HepG2 (cell line): ENCODE results near the gene PROCR. TPM values are rescaled to one million over a fixed set of nuclear protein-coding genes. Genes with fewer than 3 reads are reported as not detected.

Source experiments
- CBX2 ChIP-seq, 2 experiments: fragments of 200-600 bp in 1 of 2; sonication (generic); formaldehyde crosslinking in 1 of 2; IDR thresholded peaks; 2 replicates each; pipeline versions ENCODE4 v1.7.0 to v1.8.1; 2018 to 2022; ENCODE audit warnings: low read depth in 2 of 2, low read length in 1 of 2, mild to moderate bottlenecking in 1 of 2, missing genetic modification reagents in 1 of 2
- E2F5 ChIP-seq: sonication (generic); formaldehyde crosslinking; conservative IDR thresholded peaks from 2 replicates; pipeline ENCODE4 v1.4.0; 2020; ENCODE audit warnings: missing genetic modification reagents
- FOXK2 ChIP-seq: fragments of 450-650 bp; IDR thresholded peaks from 2 replicates; pipeline ENCODE4 v1.6.1; 2016
- KAT7 ChIP-seq: IDR thresholded peaks from 2 replicates; pipeline ENCODE4 v1.6.1; 2018; ENCODE audit warnings: borderline replicate concordance, missing compliant biosample characterization
- PBX3 ChIP-seq: sonication (generic); formaldehyde crosslinking; IDR thresholded peaks from 2 replicates; pipeline ENCODE4 v1.8.1; 2023; ENCODE audit warnings: missing genetic modification reagents, inconsistent platforms, borderline replicate concordance
- PCBP1 ChIP-seq: fragments of 200-400 bp; formaldehyde crosslinking; IDR thresholded peaks from 2 replicates; pipeline ENCODE4 v1.6.1; 2017; ENCODE audit warnings: mild to moderate bottlenecking, low read depth, low read length, borderline replicate concordance
- SMC3 ChIP-seq: IDR thresholded peaks from 2 replicates; pipeline ENCODE4 v1.6.1; 2011; ENCODE audit warnings: low read length, improper control_type of control experiment
- TCF7L2 ChIP-seq: IDR thresholded peaks from 2 replicates; pipeline ENCODE4 v1.6.1; 2011; ENCODE audit warnings: mild to moderate bottlenecking, low read depth, low read length, moderate library complexity
- TGIF2 ChIP-seq: IDR thresholded peaks from 2 replicates; pipeline ENCODE4 v1.6.1; 2016; ENCODE audit warnings: control low read depth, missing compliant biosample characterization
- ZBTB21 ChIP-seq: sonication (generic); formaldehyde crosslinking; IDR thresholded peaks from 2 replicates; pipeline ENCODE4 v1.4.0; 2020; ENCODE audit warnings: missing genetic modification reagents
- ZFY ChIP-seq: sonication (generic); formaldehyde crosslinking; IDR thresholded peaks from 2 replicates; pipeline ENCODE4 v1.4.0; 2020; ENCODE audit warnings: missing genetic modification reagents
- ZNF138 ChIP-seq: sonication (generic); formaldehyde crosslinking; IDR thresholded peaks from 2 replicates; pipeline ENCODE4 v1.5.0; 2020; ENCODE audit warnings: mild to moderate bottlenecking, low read depth, missing genetic modification reagents
- ZNF432 ChIP-seq: sonication (generic); formaldehyde crosslinking; IDR thresholded peaks from 2 replicates; pipeline ENCODE4 v1.5.0; 2020; ENCODE audit warnings: missing genetic modification reagents, mild to moderate bottlenecking, borderline replicate concordance
- ZNF546 ChIP-seq: sonication (generic); formaldehyde crosslinking; conservative IDR thresholded peaks from 2 replicates; pipeline ENCODE4 v1.8.1; 2023; ENCODE audit warnings: mild to moderate bottlenecking, missing genetic modification reagents
- ZNF576 ChIP-seq: sonication (generic); formaldehyde crosslinking; IDR thresholded peaks from 2 replicates; pipeline ENCODE4 v1.4.0; 2020; ENCODE audit warnings: mild to moderate bottlenecking, missing genetic modification reagents
- ZNF598 ChIP-seq: sonication (generic); formaldehyde crosslinking; IDR thresholded peaks from 2 replicates; pipeline ENCODE4 v1.5.1; 2020; ENCODE audit warnings: mild to moderate bottlenecking, missing genetic modification reagents, borderline replicate concordance
- ZNF660 ChIP-seq: sonication (generic); formaldehyde crosslinking; IDR thresholded peaks from 2 replicates; pipeline ENCODE4 v1.5.1; 2020; ENCODE audit warnings: mild to moderate bottlenecking, low read depth, missing genetic modification reagents, borderline replicate concordance
- ZNF850 ChIP-seq: sonication (generic); formaldehyde crosslinking; conservative IDR thresholded peaks from 2 replicates; pipeline ENCODE4 v1.9.0; 2021; ENCODE audit warnings: mild to moderate bottlenecking, missing genetic modification reagents
- ZSCAN25 ChIP-seq: sonication (generic); formaldehyde crosslinking; IDR thresholded peaks from 2 replicates; pipeline ENCODE4 v1.8.0; 2022; ENCODE audit warnings: mild to moderate bottlenecking, missing genetic modification reagents
- polyA plus RNA-seq, 8 experiments: library from polyadenylated mRNA; depleted of rRNA in 3 of 8; stranded (reverse) in 7 of 8; unstranded in 1 of 8; fragments of >200 nt; fragmentation: Illumina TruSeq in 4 of 8; extraction: Trizol in 4 of 8; gene quantifications; 2 replicates each; pipeline versions ENCODE4 v1.2.1 to v1.2.3, GENCODE V29; 2011 to 2016; ENCODE audit warnings: low read depth in 4 of 8, missing spikeins in 1 of 8, mixed read lengths in 1 of 8; ENCODE audit not compliant: insufficient read depth in 1 of 8
- total RNA-seq, 5 experiments: library from RNA; depleted of rRNA; stranded (reverse); fragments of >200 nt; fragmentation: Illumina TruSeq; extraction: Trizol; gene quantifications; 2 replicates each; pipeline ENCODE4 v1.2.3, GENCODE V29; 2016; ENCODE audit warnings: low read depth in 1 of 5
- TF ChIP-seq, protein P1 (sequence below): sonication (generic); formaldehyde crosslinking; IDR thresholded peaks from 2 replicates; pipeline ENCODE4 v1.5.0; 2020; ENCODE audit warnings: missing genetic modification reagents
- TF ChIP-seq, protein P2 (sequence below): sonication (generic); formaldehyde crosslinking; IDR thresholded peaks from 2 replicates; pipeline ENCODE4 v1.4.0; 2020; ENCODE audit warnings: mild to moderate bottlenecking, low read depth, missing genetic modification reagents

PROCR gene
- total and polyA plus RNA-seq, 2 of the 13 experiments (the other 11 are each of a cell fraction or from before 2014, with no cell fraction given), result 1.4 to 1.7 TPM

GRCh38 chr20:35146299-35146919, 25.5 kb upstream of the PROCR start (continued):
- TF ChIP-seq PCBP1, result no peak
- TF ChIP-seq ZBTB21, result no peak
- no peak for TF ChIP-seq ZNF432 (CRISPR knock-in tag)
- TF ChIP-seq E2F5 (CRISPR knock-in tag), result no peak
- no peak for TF ChIP-seq FOXK2
- TF ChIP-seq, protein P1, sequence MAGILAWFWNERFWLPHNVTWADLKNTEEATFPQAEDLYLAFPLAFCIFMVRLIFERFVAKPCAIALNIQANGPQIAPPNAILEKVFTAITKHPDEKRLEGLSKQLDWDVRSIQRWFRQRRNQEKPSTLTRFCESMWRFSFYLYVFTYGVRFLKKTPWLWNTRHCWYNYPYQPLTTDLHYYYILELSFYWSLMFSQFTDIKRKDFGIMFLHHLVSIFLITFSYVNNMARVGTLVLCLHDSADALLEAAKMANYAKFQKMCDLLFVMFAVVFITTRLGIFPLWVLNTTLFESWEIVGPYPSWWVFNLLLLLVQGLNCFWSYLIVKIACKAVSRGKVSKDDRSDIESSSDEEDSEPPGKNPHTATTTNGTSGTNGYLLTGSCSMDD (CRISPR knock-in tag), result no peak
- no peak for TF ChIP-seq PBX3 (CRISPR knock-in tag)
- no peak for TF ChIP-seq ZFY (CRISPR knock-in tag)
- TF ChIP-seq ZNF850 (CRISPR knock-in tag), result no peak
- no peak for TF ChIP-seq TCF7L2
- no peak for TF ChIP-seq ZNF660 (CRISPR knock-in tag)
- no peak for TF ChIP-seq TGIF2 (CRISPR knock-in tag)
- no peak for TF ChIP-seq ZNF138
- TF ChIP-seq ZNF598 (CRISPR knock-in tag), result no peak
- TF ChIP-seq CBX2 (IDR thresholded peaks at IDR 0.05; ENCODE audit: low read depth, low read length), result no peak
- TF ChIP-seq CBX2 (CRISPR knock-in tag; IDR thresholded peaks at IDR 0.05; ENCODE audit: low read depth), result no peak
- peak; percentile 80; the same call in 1 of the 2 replicates for TF ChIP-seq KAT7 (CRISPR knock-in tag)
- TF ChIP-seq, protein P2, sequence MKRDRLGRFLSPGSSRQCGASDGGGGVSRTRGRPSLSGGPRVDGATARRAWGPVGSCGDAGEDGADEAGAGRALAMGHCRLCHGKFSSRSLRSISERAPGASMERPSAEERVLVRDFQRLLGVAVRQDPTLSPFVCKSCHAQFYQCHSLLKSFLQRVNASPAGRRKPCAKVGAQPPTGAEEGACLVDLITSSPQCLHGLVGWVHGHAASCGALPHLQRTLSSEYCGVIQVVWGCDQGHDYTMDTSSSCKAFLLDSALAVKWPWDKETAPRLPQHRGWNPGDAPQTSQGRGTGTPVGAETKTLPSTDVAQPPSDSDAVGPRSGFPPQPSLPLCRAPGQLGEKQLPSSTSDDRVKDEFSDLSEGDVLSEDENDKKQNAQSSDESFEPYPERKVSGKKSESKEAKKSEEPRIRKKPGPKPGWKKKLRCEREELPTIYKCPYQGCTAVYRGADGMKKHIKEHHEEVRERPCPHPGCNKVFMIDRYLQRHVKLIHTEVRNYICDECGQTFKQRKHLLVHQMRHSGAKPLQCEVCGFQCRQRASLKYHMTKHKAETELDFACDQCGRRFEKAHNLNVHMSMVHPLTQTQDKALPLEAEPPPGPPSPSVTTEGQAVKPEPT, result no peak
- TF ChIP-seq ZNF546 (CRISPR knock-in tag), result no peak
- TF ChIP-seq SMC3, result no peak; the same call in 1 of the 2 replicates
- 0 out of 2 replicates have a peak, but pooled peaks have one; percentile 8 for TF ChIP-seq ZSCAN25 (CRISPR knock-in tag)
- no peak for TF ChIP-seq ZNF576 (CRISPR knock-in tag)
